ENCODE results near the gene HOXB4. TPM values are rescaled to one million over a fixed set of nuclear protein-coding genes. Genes with fewer than 3 reads are reported as not detected.

Gene HOXB4
- total and polyA plus RNA-seq, 2 of the 4 experiments (the other 2 are of a cell fraction), result 2.0 to 8.5 TPM

- intact Hi-C loops (cut with micrococcal nuclease), result no loop called here
- in situ Hi-C loops (cut with MboI; ENCODE audit: low sequenced_read_pairs), result no loop called here
- H3K9ac ChIP-seq (ENCODE audit: low read depth, low read length), result no peak overlapping the region
- H2BK15ac ChIP-seq (ENCODE audit: low read depth, low read length), result peak overlapping the region; percentile 35; the same call in 1 of the 3 replicates
- ChIA-PET POLR2A (ENCODE audit: unreplicated experiment) (interaction anchor here (0.5 kb wide), 1 partner anchor 10 kb away, joined by 5 read pairs; no protein-coding TSS in a partner anchor), CTCF (interaction anchor here (0.6 kb wide), 1 partner anchor 272 kb away, joined by 3 read pairs; no protein-coding TSS in a partner anchor)
- H3K4me2 ChIP-seq (ENCODE audit: low read depth, low read length), result no peak overlapping the region
- H2AK5ac ChIP-seq (ENCODE audit: low read depth, low read length), result no peak overlapping the region
- H2AK9ac ChIP-seq (replicated peaks; ENCODE audit: low read depth, low read length, poor library complexity), result no peak overlapping the region
- H4K8ac ChIP-seq (ENCODE audit: low read depth in 2 of 2, low read length in 2 of 2), result no peak overlapping the region; a peak in 1 of 4 replicates
- H3K27me3 ChIP-seq (ENCODE audit: control insufficient read depth, insufficient read depth, low read length), result no peaks in the 10 kb centered on the region
- H3K14ac ChIP-seq (replicated peaks; ENCODE audit: low read depth, low read length), result no peak overlapping the region
- no peaks in the 10 kb centered on the region for H3K9me3 ChIP-seq (ENCODE audit: control insufficient read depth, insufficient read depth, low read length)
- 75% methylated on average over 11 of the region's 17 CpGs; no CpG with 5 or more reads in 1 of the 2 experiments for WGBS, 2 experiments (ENCODE audit: extremely low coverage in 2 of 2, insufficient read length in 1 of 2)
- H4K20me1 ChIP-seq (ENCODE audit: insufficient read depth, low read length), result peaks cover 15% of the 10 kb centered on the region
- H3K4me3 ChIP-seq (ENCODE audit: insufficient read depth, low read depth, low read length), result no peak overlapping the region
- DNase-seq (peak; percentile 24), ATAC-seq (ENCODE audit: low read depth) (no peak)
- 0 out of 2 replicates have a peak, but pooled peaks cover 3% of the 10 kb centered on the region for H3K9me1 ChIP-seq (ENCODE audit: insufficient read depth, low read length)
- H3K27ac ChIP-seq (ENCODE audit: insufficient read depth, low read length), result no peak overlapping the region
- TF ChIP-seq NFE2L2 (IDR thresholded peaks at IDR 0.05; ENCODE audit: low read depth, low read length) (no peak), RCOR1 (IDR thresholded peaks at IDR 0.05; ENCODE audit: insufficient replicate concordance, low read length) (no peak), RAD21 (IDR thresholded peaks at IDR 0.05; ENCODE audit: low read length) (no peak), MXI1 (IDR thresholded peaks at IDR 0.05; ENCODE audit: borderline replicate concordance, low read depth, low read length) (no peak)
- no peak overlapping the region for H2BK120ac ChIP-seq (ENCODE audit: low read depth, low read length)
- H3K79me1 ChIP-seq (ENCODE audit: low read depth in 1 of 2, low read length in 2 of 2), result peaks cover 24 to 42% of the 10 kb centered on the region in 2 experiments; a peak in 3 of 4 replicates
- no peak overlapping the region for H3K56ac ChIP-seq (ENCODE audit: extremely low read depth, insufficient read depth, low read length)
- no TSS peak for BruUV-seq (replicated peaks)
- H2BK5ac ChIP-seq (ENCODE audit: low read depth, low read length, poor library complexity, severe bottlenecking), result no peak overlapping the region
- no peak overlapping the region; the same call in 1 of the 2 replicates for H3K4ac ChIP-seq (ENCODE audit: low read depth, low read length)
- H3K23ac ChIP-seq (ENCODE audit: low read depth, low read length), result peak overlapping the region; percentile 74; the same call in 1 of the 2 replicates
- peaks cover 5% of the 10 kb centered on the region for H3K4me1 ChIP-seq (ENCODE audit: control insufficient read depth, insufficient read depth, low read length)
- H3K18ac ChIP-seq (ENCODE audit: low read depth, low read length), result no peak overlapping the region
- H4K91ac ChIP-seq (ENCODE audit: insufficient read depth, low read depth, low read length), result no peak overlapping the region
- H4K5ac ChIP-seq (ENCODE audit: low read depth, low read length), result no peak overlapping the region
- dilution Hi-C loops (cut with HindIII; ENCODE audit: low sequenced_read_pairs, unreplicated experiment), result no loop called here
- H3K36me3 ChIP-seq (ENCODE audit: control insufficient read depth, insufficient read depth, low read length), result peaks cover 6% of the 10 kb centered on the region; the same call in 1 of the 2 replicates
- H2BK20ac ChIP-seq (ENCODE audit: low read depth, low read length), result no peak overlapping the region
- no peak overlapping the region for H2AFZ ChIP-seq (replicated peaks; ENCODE audit: low read length, poor library complexity)
Observed at GRCh38 chr17:48600244-48601098, 22.3 kb upstream of the HOXB4 start.
